ENCODE results near the gene ADH1C.
"Not testable (repeated sequence)": the region's sequence is repeated elsewhere in the genome, so short reads cannot be mapped to it uniquely, and the experiment has no call there.

ADH1C gene

DNA sequence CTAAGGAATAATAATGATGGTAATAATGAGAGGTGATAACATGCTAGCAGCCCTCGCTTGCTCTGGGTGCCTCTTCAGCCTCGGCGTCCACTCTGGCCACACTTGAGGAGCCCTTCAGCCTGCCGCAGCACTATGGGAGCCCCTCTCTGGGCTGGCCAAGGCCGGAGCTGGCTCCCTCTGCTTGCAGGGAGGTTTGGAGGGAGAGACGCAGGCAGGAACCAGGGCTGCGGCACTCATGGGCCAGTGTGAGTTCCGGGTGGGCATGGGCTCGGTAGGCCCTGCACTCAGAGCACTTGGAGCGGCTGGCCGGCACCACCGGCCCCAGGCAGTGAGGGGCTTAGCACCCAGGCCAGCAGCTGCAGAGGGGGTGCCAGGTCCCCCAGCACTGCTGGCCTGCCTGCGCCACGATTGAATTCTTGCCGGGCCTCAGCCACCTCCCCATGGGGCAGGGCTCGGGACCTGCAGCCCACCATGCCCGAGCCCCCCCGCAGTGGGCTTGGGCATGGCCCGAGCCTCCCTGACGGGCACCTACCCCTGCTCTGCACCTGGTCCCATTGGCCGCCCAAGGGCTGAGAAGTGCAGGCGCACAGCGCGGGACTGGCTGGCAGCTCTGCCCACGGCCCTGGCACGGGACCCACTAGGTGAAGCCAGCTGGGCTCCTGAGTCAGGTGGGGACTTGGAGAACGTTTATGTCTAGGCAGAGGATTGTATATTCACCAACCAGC lies 7.1 kb upstream of the ADH1C start:
- DNase-seq (ENCODE audit: low read depth): no peak
- H3K4me3 ChIP-seq (ENCODE audit: low read length): no peak overlapping the region
- TF ChIP-seq CTCF (IDR thresholded peaks at IDR 0.05; ENCODE audit: insufficient read depth, low read depth, low read length, missing control alignments): no peak

DNA sequence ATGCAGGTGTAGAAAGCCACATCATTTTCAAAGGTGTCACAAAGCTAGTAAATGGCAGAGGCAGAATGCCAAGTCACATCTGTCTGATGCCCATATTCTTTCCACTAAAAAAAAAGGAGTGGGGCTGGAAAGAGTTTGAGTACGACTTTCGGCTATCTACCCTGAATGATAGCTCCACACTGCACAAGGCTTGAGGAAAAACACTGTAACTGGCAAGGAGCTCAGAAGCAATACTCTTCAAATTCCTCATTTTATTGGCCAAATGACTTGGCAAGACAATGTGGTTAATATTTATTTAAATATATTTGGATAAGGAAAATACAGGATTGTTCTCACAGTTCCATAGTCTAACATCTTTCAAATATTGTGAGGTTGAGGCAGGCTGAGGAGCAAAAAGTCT lies 5.4 kb upstream of the ADH1C start:
- DNase-seq (ENCODE audit: low read depth): no peak
- no peak for TF ChIP-seq CTCF (IDR thresholded peaks at IDR 0.05; ENCODE audit: insufficient read depth, low read depth, low read length, missing control alignments)

DNA sequence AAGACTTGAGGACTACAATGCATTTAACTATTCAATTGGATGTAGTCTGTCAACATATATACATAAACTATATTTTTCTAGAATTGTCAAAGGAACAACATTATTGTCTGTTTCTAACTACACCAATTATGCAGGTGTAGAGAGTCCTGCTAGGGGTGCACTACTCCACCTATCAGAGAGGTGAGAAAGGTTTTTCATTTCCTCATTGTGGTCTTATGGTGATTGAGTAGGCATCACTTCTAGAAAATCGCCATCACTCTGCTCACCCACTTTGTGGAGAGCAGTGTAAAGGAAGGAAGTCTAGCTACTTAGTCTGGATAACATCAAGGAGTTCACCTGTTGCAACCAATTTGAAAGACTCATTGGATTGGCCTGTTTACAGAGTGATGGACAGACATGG lies 4.4 kb upstream of the ADH1C start:
- DNase-seq (ENCODE audit: low read depth): no peak
- no peak overlapping the region for H3K4me3 ChIP-seq (ENCODE audit: low read length)
- no peak for TF ChIP-seq CTCF (IDR thresholded peaks at IDR 0.05; ENCODE audit: insufficient read depth, low read depth, low read length, missing control alignments)

More for the DNA sequence above, 5.4 kb upstream of the ADH1C start:
- no peak overlapping the region for H3K4me3 ChIP-seq (ENCODE audit: low read length)

DNA sequence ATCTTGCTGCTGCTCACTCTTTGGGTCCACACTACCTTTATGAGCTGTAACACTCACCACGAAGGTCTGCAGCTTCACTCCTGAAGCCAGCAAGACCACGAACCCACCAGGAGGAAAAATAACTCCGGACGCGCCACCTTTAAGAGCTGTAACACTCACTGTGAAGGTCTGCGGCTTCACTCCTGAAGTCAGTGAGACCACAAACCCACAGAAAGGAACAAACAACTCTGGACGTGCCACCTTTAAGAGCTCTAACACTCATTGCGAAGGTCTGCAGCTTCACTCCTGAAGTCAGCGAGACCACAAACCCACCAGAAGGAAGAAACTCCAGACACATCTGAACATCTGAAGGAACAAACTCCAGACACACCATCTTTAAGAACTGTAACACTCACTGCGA lies 3.6 kb upstream of the ADH1C start:
- not testable (repeated sequence) for H3K4me3 ChIP-seq (ENCODE audit: low read length); DNase-seq (ENCODE audit: low read depth)

DNA sequence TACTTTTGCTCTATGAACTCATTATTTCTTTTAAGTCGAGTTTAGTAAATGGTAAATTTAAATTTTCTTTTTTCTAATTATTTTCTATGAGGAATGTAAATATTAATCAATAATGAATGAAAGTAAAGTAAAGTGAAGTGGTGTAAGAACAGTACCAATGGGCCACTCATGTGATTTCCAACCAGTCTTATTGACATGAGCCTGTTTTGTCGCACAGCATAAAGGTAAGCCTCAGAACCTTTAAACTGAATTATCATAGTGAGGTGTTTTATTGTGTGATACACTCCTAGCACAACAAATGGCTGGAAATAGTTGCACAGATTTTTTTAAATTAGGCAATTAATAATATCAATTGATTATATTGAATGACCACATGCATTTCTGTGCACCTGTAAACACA lies 1.1 kb downstream of the ADH1C start:
- no peak overlapping the region for H3K4me3 ChIP-seq (ENCODE audit: low read length)
- no peak for DNase-seq (ENCODE audit: low read depth)
- no peak for TF ChIP-seq CTCF (IDR thresholded peaks at IDR 0.05; ENCODE audit: insufficient read depth, low read depth, low read length, missing control alignments)

DNA sequence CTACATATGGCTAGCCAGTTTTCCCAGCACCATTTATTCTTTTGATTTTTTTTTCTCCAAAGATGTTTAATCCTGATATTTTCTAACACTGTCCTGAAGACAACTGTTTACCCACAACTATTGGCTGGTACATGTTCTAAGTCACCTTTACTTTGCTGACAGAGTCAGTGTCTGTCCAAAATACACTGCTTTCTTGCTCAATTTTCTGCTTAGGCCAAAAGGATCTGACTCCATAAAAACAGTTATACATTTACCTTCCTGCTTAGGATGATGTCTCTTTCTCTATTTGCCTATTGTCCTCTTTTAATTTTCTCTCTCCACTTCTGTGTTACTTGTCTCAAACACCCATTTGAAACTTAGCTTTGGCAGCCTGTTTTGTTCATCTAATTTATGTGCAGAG lies 3.2 kb downstream of the ADH1C start:
- no peak overlapping the region for H3K4me3 ChIP-seq (ENCODE audit: low read length)
- no peak for TF ChIP-seq CTCF (IDR thresholded peaks at IDR 0.05; ENCODE audit: insufficient read depth, low read depth, low read length, missing control alignments)
- no peak for DNase-seq (ENCODE audit: low read depth)

DNA sequence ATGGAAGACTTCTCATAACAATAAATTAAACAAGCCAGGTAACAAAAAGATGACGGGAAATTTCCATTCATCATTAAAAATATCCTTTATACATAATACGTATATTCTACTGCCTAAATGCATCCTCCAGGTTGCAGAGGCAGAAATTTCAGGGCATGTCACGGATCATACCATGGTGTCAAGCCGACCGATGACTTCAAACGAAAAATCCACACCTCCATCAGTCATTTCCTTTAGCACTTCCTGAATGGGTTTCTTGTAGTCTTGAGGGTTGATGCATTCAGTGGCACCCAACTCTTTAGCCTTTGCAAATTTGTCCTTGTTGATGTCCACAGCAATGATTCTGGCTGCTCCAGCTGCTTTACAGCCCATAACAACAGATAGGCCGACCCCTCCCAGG lies 9.9 kb downstream of the ADH1C start:
- not testable (repeated sequence) for H3K4me3 ChIP-seq (ENCODE audit: low read length); DNase-seq (ENCODE audit: low read depth)

DNA sequence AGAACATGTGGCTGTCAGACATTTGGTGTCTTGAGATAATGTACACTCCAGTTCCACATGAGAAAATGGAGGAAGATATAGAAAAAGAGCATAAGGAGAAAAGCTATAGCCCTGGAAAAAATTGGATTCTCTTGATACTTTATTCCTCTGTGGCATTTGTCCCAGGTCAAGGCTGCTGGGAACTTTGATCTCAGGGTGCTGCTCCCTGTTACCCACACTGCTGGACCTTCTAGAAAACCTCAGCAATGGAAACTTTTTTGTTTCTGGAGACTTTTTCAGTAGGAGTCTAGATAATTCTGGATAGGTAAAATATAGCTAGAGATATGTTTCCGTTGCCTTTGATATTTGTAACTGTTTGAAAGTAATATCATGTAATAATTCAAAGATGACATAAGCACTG lies 11.1 kb downstream of the ADH1C start:
- no peak for TF ChIP-seq CTCF (IDR thresholded peaks at IDR 0.05; ENCODE audit: insufficient read depth, low read depth, low read length, missing control alignments)
- no peak overlapping the region for H3K4me3 ChIP-seq (ENCODE audit: low read length)
- no peak for DNase-seq (ENCODE audit: low read depth)
